Endodermal cell (in vitro differentiated cells): Measurements from ENCODE around the gene TAF1D. TPM values are rescaled to one million over a fixed set of nuclear protein-coding genes. Genes with fewer than 3 reads are reported as not detected.

ENCODE experiments used
- DNase-seq: peaks from one replicate; pipeline ENCODE4 v3.0.0-alpha.2; 2017
- H3K27ac ChIP-seq: 2 replicates; pipeline ENCODE4 v1.5.1; 2013; ENCODE audit warnings: mild to moderate bottlenecking, low read depth, low read length, moderate library complexity
- H3K27me3 ChIP-seq: 2 replicates; pipeline ENCODE4 v1.6.1; 2013; ENCODE audit warnings: mild to moderate bottlenecking, low read length, moderate library complexity; ENCODE audit not compliant: insufficient read depth, control insufficient read depth, poor library complexity, severe bottlenecking
- H3K36me3 ChIP-seq: 2 replicates; pipeline ENCODE4 v1.7.0; 2013; ENCODE audit warnings: mild to moderate bottlenecking, low read length, moderate library complexity; ENCODE audit not compliant: control insufficient read depth, insufficient read depth
- H3K4me1 ChIP-seq: one replicate; pipeline ENCODE4 v1.7.0; 2013; ENCODE audit warnings: low read length; ENCODE audit not compliant: control insufficient read depth, insufficient read depth
- H3K4me3 ChIP-seq: 2 replicates; pipeline ENCODE4 v1.5.1; 2013; ENCODE audit warnings: mild to moderate bottlenecking, low read length, moderate library complexity
- H3K9ac ChIP-seq: 2 replicates; pipeline ENCODE4 v1.6.1; 2013; ENCODE audit warnings: mild to moderate bottlenecking, low read length, moderate library complexity; ENCODE audit not compliant: poor library complexity, severe bottlenecking; ENCODE audit errors: extremely low read depth
- H3K9me3 ChIP-seq: 2 replicates; pipeline ENCODE4 v1.6.1; 2013; ENCODE audit warnings: mild to moderate bottlenecking, low read length, moderate library complexity; ENCODE audit not compliant: control insufficient read depth
- H3K27ac Mint-ChIP-seq: 2 replicates; pipeline ENCODE4 v1.8.0; 2020; ENCODE audit warnings: mixed read lengths
- H3K27me3 Mint-ChIP-seq: 2 replicates; pipeline ENCODE4 v1.8.0; 2021; ENCODE audit warnings: mild to moderate bottlenecking, mixed read lengths; ENCODE audit not compliant: insufficient read depth
- H3K36me3 Mint-ChIP-seq: 2 replicates; pipeline ENCODE4 v1.8.0; 2020; ENCODE audit warnings: low read depth, mixed read lengths
- H3K4me1 Mint-ChIP-seq: 2 replicates; pipeline ENCODE4 v1.8.0; 2020; ENCODE audit warnings: mixed read lengths
- H3K4me3 Mint-ChIP-seq: 2 replicates; pipeline ENCODE4 v1.8.0; 2020; ENCODE audit warnings: mild to moderate bottlenecking, moderate library complexity, mixed read lengths
- H3K9me3 Mint-ChIP-seq: 2 replicates; pipeline ENCODE4 v1.8.0; 2020; ENCODE audit warnings: mild to moderate bottlenecking, mixed read lengths
- WGBS, 2 experiments: methylation state at CpG; one replicate each; pipeline versions ENCODE4 v1.1.5 to v1.1.7; 2013; ENCODE audit warnings: missing lambda C conversion rate in 2 of 2, mixed read lengths in 1 of 2; ENCODE audit not compliant: insufficient coverage in 1 of 2, insufficient read length in 1 of 2; 5-methylcytosine and 5-hydroxymethylcytosine counted together
- total RNA-seq, 2 donors: library from RNA; stranded (reverse); fragmentation: NEBNext Ultra II Directional in 1 of 2; extraction: Animal tissue kit (Norgen Biotek cat#: 25700) in 1 of 2; gene quantifications; 2 replicates in 1 of 2; 3 replicates in 1 of 2; pipeline ENCODE4 v1.2.1, GENCODE V29; 2021
- TF ChIP-seq, protein P1 (sequence below): fragments of 200-600 bp; sonication (generic); conservative IDR thresholded peaks from 2 replicates; pipeline ENCODE4 v1.5.0; 2021; ENCODE audit warnings: antibody characterized with exemption, mild to moderate bottlenecking

The TAF1D gene
- total RNA-seq, 2 donors from 2014 or later: 195 to 231 TPM

DNA sequence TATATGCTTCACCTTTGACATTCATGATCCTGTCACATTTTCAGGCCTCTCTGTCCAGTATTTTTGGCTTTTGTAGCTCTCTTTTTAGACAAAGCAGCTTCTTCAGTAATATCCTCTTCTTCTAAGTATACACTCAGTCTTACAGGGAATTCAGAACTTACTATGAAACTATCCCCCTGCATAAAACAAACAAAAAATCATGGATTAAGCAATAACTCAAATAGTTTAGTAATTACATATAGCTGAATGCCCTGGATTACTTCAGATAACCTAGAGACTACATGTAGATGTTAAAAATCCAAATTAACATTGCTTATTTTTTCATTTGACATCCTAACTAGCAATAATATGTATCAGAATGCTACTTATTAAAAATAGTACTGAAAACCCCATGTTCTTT is 5.2 kb downstream of the TAF1D start:
- Histone ChIP-seq H3K27ac (no peak overlapping the region), H3K9me3 (no peaks in the 10 kb centered on the region), H3K9ac (peak overlapping the region; percentile 1), H3K27me3 (no peaks in the 10 kb centered on the region), H3K4me3 (peak overlapping the region; percentile 87), H3K4me1 (peaks cover 2% of the 10 kb centered on the region), H3K36me3 (peaks cover 88% of the 10 kb centered on the region)
- Mint-ChIP-seq H3K27ac (no peak overlapping the region), H3K27me3 (no peaks in the 10 kb centered on the region), H3K4me1 (peaks cover 39% of the 10 kb centered on the region), H3K36me3 (peaks cover 91% of the 10 kb centered on the region), H3K4me3 (no peak overlapping the region), H3K9me3 (no peaks in the 10 kb centered on the region)
- no peak for DNase-seq
- TF ChIP-seq, protein P1, sequence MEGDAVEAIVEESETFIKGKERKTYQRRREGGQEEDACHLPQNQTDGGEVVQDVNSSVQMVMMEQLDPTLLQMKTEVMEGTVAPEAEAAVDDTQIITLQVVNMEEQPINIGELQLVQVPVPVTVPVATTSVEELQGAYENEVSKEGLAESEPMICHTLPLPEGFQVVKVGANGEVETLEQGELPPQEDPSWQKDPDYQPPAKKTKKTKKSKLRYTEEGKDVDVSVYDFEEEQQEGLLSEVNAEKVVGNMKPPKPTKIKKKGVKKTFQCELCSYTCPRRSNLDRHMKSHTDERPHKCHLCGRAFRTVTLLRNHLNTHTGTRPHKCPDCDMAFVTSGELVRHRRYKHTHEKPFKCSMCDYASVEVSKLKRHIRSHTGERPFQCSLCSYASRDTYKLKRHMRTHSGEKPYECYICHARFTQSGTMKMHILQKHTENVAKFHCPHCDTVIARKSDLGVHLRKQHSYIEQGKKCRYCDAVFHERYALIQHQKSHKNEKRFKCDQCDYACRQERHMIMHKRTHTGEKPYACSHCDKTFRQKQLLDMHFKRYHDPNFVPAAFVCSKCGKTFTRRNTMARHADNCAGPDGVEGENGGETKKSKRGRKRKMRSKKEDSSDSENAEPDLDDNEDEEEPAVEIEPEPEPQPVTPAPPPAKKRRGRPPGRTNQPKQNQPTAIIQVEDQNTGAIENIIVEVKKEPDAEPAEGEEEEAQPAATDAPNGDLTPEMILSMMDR: no peak

GRCh38 chr11:93735627-93736026 is 5.7 kb downstream of the TAF1D start:
- H3K4me1 ChIP-seq: peaks cover 2% of the 10 kb centered on the region
- H3K9me3 ChIP-seq: no peaks in the 10 kb centered on the region
- H3K36me3 ChIP-seq: peaks cover 93% of the 10 kb centered on the region
- peak overlapping the region; percentile 87 for H3K4me3 ChIP-seq
- H3K9ac ChIP-seq: no peak overlapping the region
- no peak overlapping the region for H3K27ac Mint-ChIP-seq
- H3K9me3 Mint-ChIP-seq: no peaks in the 10 kb centered on the region
- peaks cover 92% of the 10 kb centered on the region for H3K36me3 Mint-ChIP-seq
- H3K4me1 Mint-ChIP-seq: peaks cover 39% of the 10 kb centered on the region
- no peaks in the 10 kb centered on the region for H3K27me3 Mint-ChIP-seq
- 100% methylated on average over 1 of the region's 1 CpG for WGBS, 2 experiments
- no peak for DNase-seq
- H3K4me3 Mint-ChIP-seq: peak overlapping the region; percentile 18
- H3K27me3 ChIP-seq: no peaks in the 10 kb centered on the region
- H3K27ac ChIP-seq: no peak overlapping the region
- TF ChIP-seq, protein P1: no peak

- Histone ChIP-seq H3K4me1 (peaks cover 2% of the 10 kb centered on the region), H3K9me3 (no peaks in the 10 kb centered on the region), H3K4me3 (peak overlapping the region; percentile 87), H3K9ac (no peak overlapping the region), H3K36me3 (peaks cover 100% of the 10 kb centered on the region), H3K27ac (no peak overlapping the region), H3K27me3 (no peaks in the 10 kb centered on the region)
- Mint-ChIP-seq H3K4me1 (peaks cover 38% of the 10 kb centered on the region), H3K4me3 (peak overlapping the region; percentile 18), H3K27me3 (no peaks in the 10 kb centered on the region), H3K27ac (peak overlapping the region; percentile 12), H3K9me3 (no peaks in the 10 kb centered on the region), H3K36me3 (peaks cover 93% of the 10 kb centered on the region)
- DNase-seq: no peak
- WGBS, 2 experiments: 91% methylated on average over 1 of the region's 1 CpG; no CpG with 5 or more reads in 1 of the 2 experiments
- TF ChIP-seq, protein P1: no peak
Observed at GRCh38 chr11:93734427-93735222, 6.7 kb downstream of the TAF1D start.
